Common myeloid progenitor, CD34-positive (primary cell): ENCODE measurements around the gene ETV2.

Source experiments
- CTCF ChIA-PET: fragments of 350-600 bp; sonication (Branson Sonifier 250); formaldehyde crosslinking; loops from one replicate; lab custom pipeline; 2021; ENCODE audit warnings: antibody characterized with exemption; lab: Charles Lee
- POLR2A ChIA-PET: fragments of 350-600 bp; sonication (Branson Sonifier 250); formaldehyde crosslinking; loops from one replicate; lab custom pipeline; 2021; ENCODE audit warnings: antibody characterized with exemption; lab: Charles Lee
- DNase-seq, 3 donors: peaks; one replicate each; pipeline versions ENCODE4 v3.0.0 to v3.0.0-alpha.2; 2013
- H3K27ac ChIP-seq, 2 experiments: 1 replicate in 1 of 2; 2 replicates in 1 of 2; pipeline ENCODE4 v1.7.0; 2013; ENCODE audit warnings: inconsistent platforms in 2 of 2, low read length in 2 of 2, mild to moderate bottlenecking in 2 of 2, low read depth in 1 of 2, moderate library complexity in 1 of 2; ENCODE audit not compliant: severe bottlenecking in 2 of 2, insufficient read depth in 1 of 2, poor library complexity in 1 of 2
- H3K27me3 ChIP-seq, 5 experiments: replicated peaks in 2 of 5; 1 replicate in 3 of 5; 2 replicates in 2 of 5; pipeline versions ENCODE4 v1.6.1 to v1.7.0; 2013; ENCODE audit warnings: low read length in 4 of 5, mild to moderate bottlenecking in 2 of 5, moderate library complexity in 2 of 5, inconsistent platforms in 1 of 5; ENCODE audit not compliant: insufficient read depth in 5 of 5, control insufficient read depth in 4 of 5
- H3K36me3 ChIP-seq, 4 experiments: 1 replicate in 2 of 4; 2 replicates in 2 of 4; pipeline versions ENCODE4 v1.6.1 to v1.7.0; 2013; ENCODE audit warnings: low read length in 3 of 4, control low read depth in 1 of 4, mild to moderate bottlenecking in 1 of 4; ENCODE audit not compliant: control insufficient read depth in 4 of 4, insufficient read depth in 4 of 4
- H3K4me1 ChIP-seq, 4 experiments: 1 replicate in 3 of 4; 2 replicates in 1 of 4; pipeline versions ENCODE4 v1.6.1 to v1.7.1; 2013; ENCODE audit warnings: low read length in 3 of 4, mild to moderate bottlenecking in 3 of 4, control low read depth in 1 of 4, inconsistent platforms in 1 of 4, moderate library complexity in 1 of 4; ENCODE audit not compliant: control insufficient read depth in 4 of 4, insufficient read depth in 4 of 4; ENCODE audit errors: control extremely low read depth in 1 of 4
- H3K4me3 ChIP-seq, 7 experiments: 1 replicate in 4 of 7; 2 replicates in 3 of 7; pipeline versions ENCODE4 v1.5.1 to v1.7.0; 2013; ENCODE audit warnings: mild to moderate bottlenecking in 7 of 7, low read length in 6 of 7, moderate library complexity in 6 of 7, inconsistent platforms in 2 of 7, low read depth in 2 of 7, control low read depth in 1 of 7; ENCODE audit not compliant: insufficient read depth in 4 of 7, control insufficient read depth in 1 of 7; ENCODE audit errors: extremely low read depth in 1 of 7
- H3K9me3 ChIP-seq, 5 experiments: 1 replicate in 4 of 5; 2 replicates in 1 of 5; pipeline versions ENCODE4 v1.6.1 to v1.7.1; 2013; ENCODE audit warnings: low read length in 4 of 5, mild to moderate bottlenecking in 2 of 5, inconsistent platforms in 1 of 5, low read depth in 1 of 5, moderate library complexity in 1 of 5; ENCODE audit not compliant: control insufficient read depth in 4 of 5, insufficient read depth in 2 of 5; ENCODE audit errors: control extremely low read depth in 1 of 5
- WGBS: methylation state at CpG from one replicate; pipeline ENCODE4 v1.1.5; 2013; ENCODE audit not compliant: insufficient coverage; 5-methylcytosine and 5-hydroxymethylcytosine counted together

ETV2 gene

DNA sequence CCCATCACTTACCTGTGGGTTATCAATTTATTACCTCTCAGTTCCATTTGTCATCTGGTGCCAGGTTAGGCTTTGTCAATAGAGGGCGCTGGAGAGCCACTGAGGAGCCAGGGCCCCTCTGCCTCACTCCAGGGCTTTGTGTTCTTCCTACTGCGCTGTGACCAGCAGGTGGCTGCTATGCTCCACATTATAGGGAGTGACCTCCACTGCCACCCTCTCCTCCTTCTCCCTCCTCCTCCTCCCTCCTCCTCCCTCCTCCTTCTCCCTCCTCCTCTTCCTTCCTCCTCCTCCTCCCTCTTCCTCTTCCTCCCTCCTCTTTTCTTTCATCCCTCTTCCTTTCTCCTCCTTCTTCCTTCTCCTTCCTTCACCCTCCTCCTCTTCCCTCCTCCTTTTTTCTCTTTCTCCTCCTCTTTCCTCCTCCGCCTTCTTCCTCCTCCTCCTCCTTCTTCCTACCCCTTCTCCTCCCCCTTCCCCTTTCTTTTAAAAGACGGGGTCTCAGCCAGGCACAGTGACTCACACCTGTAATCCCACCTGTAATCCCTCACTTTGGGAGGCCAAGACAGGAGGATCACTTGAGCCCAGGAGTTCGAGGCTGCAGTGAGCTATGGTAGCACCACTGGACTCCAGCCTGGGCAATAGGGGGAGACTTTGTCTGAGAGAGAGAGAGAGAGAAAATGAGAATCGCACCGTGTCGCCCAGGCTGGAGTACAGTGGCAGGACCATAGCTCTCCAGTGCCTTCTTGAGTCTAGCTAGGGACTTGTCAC, 52.5 kb downstream of the ETV2 start:
- ChIA-PET CTCF (interaction anchor here (0.7 to 5.3 kb wide), 10 partner anchors 8 to 147 kb away, joined by 3 to 43 read pairs (median 5); partner anchors contain the start of genes LIN37 and ZBTB32), POLR2A (no interaction called here)
- Histone ChIP-seq H3K4me1 (no peaks in the 10 kb centered on the region), H3K27me3 (peaks cover 0 to 4% (median 0%) of the 10 kb centered on the region in 5 experiments), H3K36me3 (no peaks in the 10 kb centered on the region), H3K4me3 (no peak overlapping the region), H3K9me3 (no peaks in the 10 kb centered on the region), H3K27ac (no peak overlapping the region)
- WGBS, result 29% methylated on average over 3 of the region's 8 CpGs
- DNase-seq, result peak; percentile 87 to 92 (median 91)
